Cortex of kidney (tissue), 1 donor: ENCODE results near the gene CEACAM19.

ENCODE experiments used
- DNase-seq: peaks from one replicate; lab custom pipeline; 2025; lab: John Stamatoyannopoulos, UW

CEACAM19 gene

DNA sequence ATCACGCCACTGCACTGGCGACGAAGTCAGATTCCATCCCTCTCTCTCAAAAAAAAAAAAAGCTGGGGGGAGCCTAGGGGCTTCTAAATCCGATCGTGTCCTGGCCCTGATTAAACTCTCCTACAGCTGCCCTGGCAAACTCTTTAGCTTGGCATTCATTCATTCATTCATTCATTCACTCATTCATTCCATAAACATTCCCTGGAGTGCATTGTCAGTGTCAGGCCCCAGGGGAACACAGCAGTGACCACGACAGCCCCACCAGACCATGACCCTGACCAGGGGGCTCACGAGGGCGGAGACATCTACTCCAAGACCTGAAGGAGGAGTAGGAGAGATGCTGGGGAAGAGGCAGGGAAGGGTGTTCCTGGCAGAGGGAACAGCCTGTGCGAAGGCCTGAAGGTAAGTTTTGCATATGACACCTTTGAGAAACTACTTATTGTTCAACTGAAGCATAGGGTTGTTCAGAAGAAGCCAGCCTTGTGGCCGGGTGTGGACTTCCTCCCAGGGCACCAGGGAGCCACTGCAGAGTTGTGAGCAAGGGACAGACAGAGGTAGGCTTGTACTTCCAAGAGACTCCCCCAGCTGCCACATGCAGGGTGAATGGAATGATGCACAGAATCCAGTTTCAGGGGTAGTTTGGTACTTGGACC is 52.1 kb downstream of the CEACAM19 start:
- DNase-seq, result no peak

DNA sequence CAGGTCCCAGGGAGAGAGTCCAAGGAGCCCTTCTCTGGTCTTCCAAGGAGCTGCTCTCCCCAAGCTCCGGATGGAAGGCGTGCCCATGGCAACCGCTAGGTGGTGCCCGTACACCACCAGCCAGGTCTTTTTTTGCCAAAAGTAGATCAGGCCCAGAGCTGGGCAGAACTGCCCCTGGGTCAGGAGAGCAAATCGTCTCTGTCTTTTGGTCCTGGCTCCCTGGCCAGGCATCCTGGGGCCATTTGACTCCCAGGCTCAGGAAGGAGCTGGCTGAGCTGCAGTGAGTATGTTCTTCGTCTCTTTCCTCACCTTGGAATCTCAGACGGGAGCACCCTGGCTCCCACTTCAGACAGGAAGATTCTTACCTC is 52.7 kb downstream of the CEACAM19 start:
- DNase-seq, result no peak

DNA sequence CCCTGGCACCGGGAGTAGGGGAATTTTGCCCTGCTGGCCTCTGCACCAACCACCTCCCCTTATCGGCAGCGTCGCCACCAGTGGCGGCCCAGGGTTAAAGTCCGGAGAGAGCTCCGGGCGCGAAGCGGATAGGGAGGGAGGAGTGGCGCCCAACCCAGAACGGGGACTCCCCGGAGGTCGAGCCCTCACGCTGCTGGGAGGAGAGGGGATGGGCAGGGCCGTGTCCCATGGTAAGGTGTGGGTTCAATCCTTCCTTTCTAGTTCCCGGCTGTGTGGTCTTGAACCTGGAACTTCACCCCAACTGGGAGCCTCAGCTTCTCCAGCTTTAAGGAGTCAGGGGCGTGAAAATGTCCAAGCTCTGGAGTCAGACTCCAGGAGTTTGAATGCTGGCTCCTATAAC is 54.0 kb downstream of the CEACAM19 start:
- DNase-seq, result no peak

DNA sequence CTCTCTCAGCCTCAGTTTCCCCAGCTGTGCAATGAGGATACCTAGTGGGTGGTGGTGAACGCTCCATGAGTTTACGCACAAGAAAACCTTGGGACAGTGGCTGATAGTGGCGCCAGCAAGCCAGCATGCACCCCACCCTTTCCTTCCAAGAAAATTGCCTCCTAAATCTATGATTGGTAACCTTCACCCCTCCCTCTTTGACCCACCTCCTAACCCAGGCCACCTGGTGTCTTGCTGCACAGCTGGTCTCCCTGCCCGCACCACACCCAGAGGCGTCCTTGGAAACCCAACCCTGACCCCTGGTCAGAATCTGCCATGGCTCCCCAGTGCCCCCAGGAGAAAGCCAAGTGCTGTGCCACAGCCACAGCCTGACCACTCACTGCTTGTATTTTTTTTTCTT is 54.4 kb downstream of the CEACAM19 start:
- no peak for DNase-seq

DNA sequence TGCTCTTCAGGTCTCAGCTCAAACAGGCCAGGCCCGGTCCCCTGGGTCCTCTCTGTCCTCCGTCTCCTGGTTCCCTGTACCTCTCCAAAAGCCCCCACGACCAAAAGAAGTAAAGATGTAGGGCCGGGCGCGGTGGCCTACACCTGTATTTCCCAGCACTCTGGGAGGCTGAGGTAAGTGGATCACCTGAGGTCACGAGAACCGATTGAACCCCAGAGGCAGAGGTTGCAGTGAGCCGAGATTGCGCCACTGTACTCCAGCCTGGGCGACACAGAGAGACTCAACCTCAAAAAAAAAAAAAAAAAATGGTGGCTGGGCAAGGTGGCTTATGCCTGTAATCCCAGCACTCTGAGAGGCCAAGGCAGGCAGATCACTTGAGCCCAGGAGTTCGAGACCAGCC is 55.2 kb downstream of the CEACAM19 start:
- no peak for DNase-seq

DNA sequence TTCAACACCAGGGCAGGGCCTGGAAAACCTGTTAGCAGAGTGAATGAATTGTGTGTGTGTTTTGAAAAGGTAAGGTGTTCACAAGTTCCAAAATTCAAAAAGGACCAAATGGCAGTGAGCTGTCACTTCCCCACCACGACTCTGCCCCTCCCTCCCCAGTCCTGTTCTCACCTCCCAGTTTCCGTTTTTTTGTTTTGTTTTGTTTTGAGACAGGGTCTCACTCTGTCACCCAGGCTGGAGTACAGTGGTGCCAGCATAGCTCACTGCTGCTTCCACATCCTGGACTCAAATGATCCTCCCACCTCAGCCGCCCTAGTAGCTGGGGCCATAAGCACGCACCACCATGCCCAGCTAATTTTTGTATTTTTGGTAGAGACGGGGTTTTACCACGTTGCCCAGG is 56.9 kb downstream of the CEACAM19 start:
- DNase-seq, result no peak

DNA sequence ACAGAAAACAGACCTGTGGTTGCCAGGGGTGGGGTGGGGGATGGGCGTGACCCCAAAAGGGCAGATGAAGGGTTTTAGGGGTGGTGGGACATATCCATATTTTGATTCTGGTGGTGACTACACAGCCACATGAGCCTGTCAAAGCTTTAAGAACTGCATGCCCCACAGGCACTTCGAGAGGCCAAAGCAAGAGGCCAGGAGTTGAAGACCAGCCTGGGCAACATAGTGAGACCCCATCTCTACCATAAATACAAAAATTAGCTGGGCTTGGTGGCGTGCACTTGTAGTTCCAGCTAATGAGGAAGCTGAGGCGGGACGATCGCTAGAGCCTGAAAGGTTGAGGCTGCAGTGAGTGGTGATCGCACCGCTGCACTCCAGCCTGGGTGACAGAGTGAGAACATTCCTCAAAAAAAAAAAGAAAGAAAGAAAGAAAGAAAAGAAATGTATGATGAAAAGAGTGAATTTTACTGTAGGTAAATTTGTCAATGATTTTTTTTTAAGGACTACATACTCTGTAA is 58.3 kb downstream of the CEACAM19 start:
- no peak for DNase-seq

DNA sequence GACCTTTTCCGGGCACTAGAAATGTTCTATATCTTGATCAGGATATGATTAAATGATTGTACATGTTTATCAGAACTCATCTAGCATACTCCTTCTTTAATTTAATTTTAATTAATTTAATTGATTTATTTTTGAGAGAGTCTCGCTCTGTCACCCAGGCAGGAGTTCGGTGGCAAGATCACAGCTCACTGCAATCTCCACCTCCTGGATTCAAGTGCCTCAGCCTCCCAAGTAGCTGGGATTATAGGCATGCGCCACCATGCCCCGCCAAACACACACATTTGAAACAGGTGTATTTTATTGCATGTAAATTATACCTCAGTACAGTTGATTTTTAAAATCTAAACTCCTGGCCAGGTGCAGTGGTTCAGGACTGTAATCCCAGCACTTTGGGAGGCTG is 59.8 kb downstream of the CEACAM19 start:
- no peak for DNase-seq

DNA sequence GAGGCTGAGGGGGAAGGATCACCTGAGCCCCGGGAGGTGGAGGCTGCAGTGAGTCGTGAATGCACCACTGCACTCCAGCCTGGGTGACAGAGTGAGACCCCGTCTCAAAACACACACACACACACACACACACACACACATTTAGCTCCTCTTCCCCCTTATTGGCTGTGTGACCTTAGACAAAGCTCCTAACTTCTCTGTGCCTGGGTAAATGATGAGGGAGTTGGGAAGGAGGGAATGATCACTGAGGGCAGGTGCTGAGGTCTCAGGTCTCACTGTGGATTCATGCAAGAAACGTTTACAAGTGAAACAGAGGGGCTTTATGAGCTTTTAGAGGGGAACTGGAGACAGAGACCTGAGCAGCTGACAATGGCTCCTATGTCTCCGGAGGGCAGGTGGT is 60.3 kb downstream of the CEACAM19 start:
- DNase-seq, result no peak

DNA sequence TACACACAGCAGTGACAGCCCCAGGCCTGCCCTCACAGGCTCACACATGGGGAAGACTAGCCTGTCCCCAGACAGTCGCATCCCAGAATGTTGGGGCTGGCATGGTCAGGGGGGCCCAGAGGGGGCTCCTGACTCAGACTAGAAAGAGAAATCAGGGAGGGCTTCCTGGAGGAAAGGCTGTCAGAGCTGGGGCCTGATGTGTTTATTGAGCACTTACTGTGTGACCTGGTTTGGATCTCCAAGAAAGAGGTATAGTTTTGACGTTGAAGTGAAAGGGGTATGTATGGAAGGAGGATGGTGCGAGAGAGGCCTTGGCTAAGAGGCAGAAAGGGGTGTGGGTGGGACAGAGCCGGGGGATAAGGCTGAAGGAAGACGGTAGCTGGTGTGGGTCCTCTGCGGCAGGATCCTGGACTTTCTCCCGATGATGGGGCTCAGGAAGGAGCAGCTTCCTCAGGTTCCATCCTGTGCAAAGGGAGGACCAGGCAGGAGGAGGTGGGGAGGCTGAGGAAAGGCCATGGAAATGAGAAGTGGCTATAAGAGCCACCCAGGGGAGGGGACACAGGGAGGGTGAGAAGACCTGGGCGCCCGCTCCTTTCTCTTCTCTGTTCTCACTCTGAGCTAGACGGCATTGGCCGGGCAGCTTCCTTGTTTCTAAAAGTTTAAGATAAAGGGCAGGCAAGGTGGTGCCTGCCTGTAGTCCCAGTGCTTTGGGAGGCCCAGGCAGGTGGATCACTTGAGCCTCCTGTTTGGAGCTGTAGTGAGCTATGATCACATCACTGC is 61.1 kb downstream of the CEACAM19 start:
- no peak for DNase-seq
